KOPT-K1 (cell line): ENCODE data around the gene C2orf78.

ENCODE experiments used
- H3K27ac ChIP-seq: fragments of 200-600 bp; sonication (generic); 2 replicates; pipeline ENCODE4 v1.5.1; 2016; ENCODE audit warnings: antibody characterized with exemption, mild to moderate bottlenecking, low read depth, low read length; ENCODE audit not compliant: poor library complexity, severe bottlenecking
- H3K36me3 ChIP-seq: fragments of 200-600 bp; sonication (generic); 2 replicates; pipeline ENCODE4 v1.5.1; 2017; ENCODE audit warnings: antibody characterized with exemption, mild to moderate bottlenecking, low read length, moderate library complexity; ENCODE audit not compliant: insufficient read depth
- H3K9me3 ChIP-seq: fragments of 200-600 bp; sonication (generic); 2 replicates; pipeline ENCODE4 v1.5.1; 2017; ENCODE audit warnings: antibody characterized with exemption, low read length, mild to moderate bottlenecking; ENCODE audit not compliant: insufficient read depth, poor library complexity, severe bottlenecking

C2orf78 gene

DNA sequence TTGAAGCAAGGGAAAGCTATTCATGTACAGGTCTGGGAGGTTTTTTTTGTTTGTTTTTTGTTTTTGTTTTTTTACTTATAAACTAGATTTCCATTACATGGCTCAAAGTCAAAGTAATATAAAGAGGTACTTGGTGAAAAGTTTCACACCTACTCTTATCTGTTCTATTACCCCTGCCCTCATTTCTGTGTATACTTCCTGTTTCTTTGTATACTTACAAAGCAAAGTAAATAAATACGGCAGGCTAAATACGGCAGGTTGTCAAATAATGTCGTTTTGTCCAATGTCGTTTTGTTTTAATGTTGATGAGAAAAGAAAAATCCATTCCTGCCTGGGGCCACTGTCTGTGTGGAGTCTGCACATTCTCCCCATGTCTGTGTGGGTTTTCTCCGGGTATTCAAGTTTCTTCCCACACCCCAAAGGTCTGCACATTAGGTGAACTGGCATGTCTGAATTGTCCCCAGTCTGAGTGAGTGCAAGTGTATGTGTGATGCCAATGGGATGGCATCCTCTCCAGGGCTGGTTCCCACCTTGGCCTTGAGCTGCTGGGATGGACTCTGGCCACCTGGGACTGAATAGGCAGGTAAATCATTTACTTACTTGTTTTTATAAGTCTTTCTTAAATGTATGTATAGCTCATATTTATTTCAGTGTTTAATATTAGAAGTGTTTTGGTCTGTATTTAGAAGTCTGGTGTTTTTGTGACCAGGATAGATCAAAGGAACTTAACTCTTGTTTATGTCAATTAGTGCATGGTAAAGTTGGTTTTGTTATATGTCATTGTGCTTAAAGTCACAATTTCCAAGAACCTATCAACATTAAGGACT is 58.1 kb downstream of the C2orf78 start:
- H3K9me3 ChIP-seq: no peaks in the 10 kb centered on the region
- no peak overlapping the region for H3K27ac ChIP-seq
- peaks cover 78% of the 10 kb centered on the region for H3K36me3 ChIP-seq

GRCh38 chr2:73842739-73843019 is 58.7 kb downstream of the C2orf78 start:
- H3K9me3 ChIP-seq: no peaks in the 10 kb centered on the region
- peaks cover 82% of the 10 kb centered on the region for H3K36me3 ChIP-seq
- H3K27ac ChIP-seq: no peak overlapping the region

GRCh38 chr2:73844087-73844486 is 60.1 kb downstream of the C2orf78 start:
- Histone ChIP-seq H3K27ac (no peak overlapping the region), H3K36me3 (peaks cover 90% of the 10 kb centered on the region), H3K9me3 (no peaks in the 10 kb centered on the region)

DNA sequence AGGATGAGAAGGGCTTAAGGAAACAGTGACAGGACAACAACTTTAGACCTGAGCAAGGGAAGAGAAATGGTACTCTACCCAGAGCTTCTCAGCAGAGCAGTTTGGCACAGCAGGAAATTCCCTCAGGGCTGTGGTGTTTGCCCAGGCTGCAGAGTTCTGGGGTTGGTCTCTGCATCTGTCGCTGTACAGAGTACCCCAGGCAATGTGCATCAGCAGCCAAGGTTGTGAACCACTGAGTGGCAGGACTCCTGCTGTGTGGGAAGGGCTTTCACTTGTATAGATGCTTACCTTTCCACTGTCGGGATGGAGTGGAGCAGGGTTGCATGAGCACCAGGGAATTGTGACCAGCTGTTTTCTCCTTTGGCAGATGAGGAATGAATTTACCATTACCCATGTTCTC is 66.0 kb downstream of the C2orf78 start:
- peaks cover 97% of the 10 kb centered on the region for H3K36me3 ChIP-seq

DNA sequence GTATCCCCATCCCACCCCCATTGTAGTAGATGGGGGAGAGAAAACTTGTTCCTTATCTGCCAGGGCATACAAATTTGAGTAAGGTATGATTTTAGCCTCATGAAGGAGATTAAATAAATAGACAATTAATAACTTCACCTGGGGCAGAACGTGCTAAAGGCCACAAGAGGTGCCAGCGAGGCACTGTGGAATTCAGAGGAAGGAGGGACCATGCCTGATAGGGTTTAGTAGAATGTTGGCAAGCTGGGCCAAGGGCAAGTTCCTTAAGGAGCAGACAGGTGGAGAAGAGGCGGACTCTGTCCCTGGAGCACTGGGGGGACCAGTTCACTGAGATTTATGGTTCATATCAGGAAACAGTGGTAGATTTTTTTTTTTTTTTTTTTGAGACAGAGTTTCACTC is 67.3 kb downstream of the C2orf78 start:
- Histone ChIP-seq H3K27ac (no peak overlapping the region), H3K36me3 (peaks cover 97% of the 10 kb centered on the region)

More for the DNA sequence above, 66.0 kb downstream of the C2orf78 start:
- H3K9me3 ChIP-seq: no peaks in the 10 kb centered on the region
- H3K27ac ChIP-seq: no peak overlapping the region

GRCh38 chr2:73852020-73852419 is 68.0 kb downstream of the C2orf78 start:
- Histone ChIP-seq H3K36me3 (peaks cover 97% of the 10 kb centered on the region), H3K27ac (no peak overlapping the region), H3K9me3 (no peaks in the 10 kb centered on the region)

More for the DNA sequence above, 67.3 kb downstream of the C2orf78 start:
- H3K9me3 ChIP-seq: no peaks in the 10 kb centered on the region

DNA sequence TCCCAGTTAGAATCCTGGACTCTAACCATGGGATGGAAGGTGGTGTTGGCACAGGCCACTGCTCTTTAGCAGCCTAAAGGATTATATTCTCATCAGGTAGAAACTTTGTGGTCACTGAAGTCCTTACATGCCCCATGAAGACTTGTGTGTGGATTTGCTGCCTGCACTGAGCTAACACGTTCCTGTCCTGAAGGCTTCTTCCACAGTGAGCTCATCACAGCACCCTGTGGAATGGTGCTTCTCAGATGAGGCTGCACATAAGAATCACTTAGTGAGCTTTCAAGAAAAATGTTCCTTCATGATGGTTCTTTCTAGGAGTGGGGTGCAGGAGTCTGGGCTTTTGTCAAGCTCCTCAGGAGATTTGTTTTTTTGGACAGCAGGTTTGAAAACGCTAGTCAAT is 71.5 kb downstream of the C2orf78 start:
- Histone ChIP-seq H3K36me3 (peaks cover 93% of the 10 kb centered on the region), H3K9me3 (no peaks in the 10 kb centered on the region)

DNA sequence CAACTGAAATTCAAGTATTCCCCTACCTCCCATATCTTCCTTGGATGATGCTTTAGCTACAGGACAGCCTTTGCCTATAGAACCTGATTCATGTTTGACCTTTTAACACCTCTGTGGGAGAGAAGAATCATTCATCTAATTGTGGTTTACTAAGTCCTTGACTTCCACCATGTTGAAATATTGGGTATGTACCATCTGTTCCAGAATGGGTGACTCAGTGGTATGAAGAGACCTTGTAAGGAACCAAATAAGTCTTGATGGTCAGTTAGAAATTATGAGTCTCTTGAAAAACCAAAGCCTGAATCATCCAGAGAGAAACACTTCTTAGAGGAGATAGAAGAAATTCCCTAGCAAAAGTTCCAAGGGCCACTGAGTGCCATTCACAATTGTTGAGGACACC is 72.2 kb downstream of the C2orf78 start:
- peaks cover 94% of the 10 kb centered on the region for H3K36me3 ChIP-seq
- H3K27ac ChIP-seq: no peak overlapping the region
- H3K9me3 ChIP-seq: no peaks in the 10 kb centered on the region

More for the DNA sequence above, 71.5 kb downstream of the C2orf78 start:
- no peak overlapping the region for H3K27ac ChIP-seq

- Histone ChIP-seq H3K36me3 (peaks cover 93% of the 10 kb centered on the region), H3K27ac (no peak overlapping the region), H3K9me3 (no peaks in the 10 kb centered on the region)
These were observed 76.0 kb downstream of the C2orf78 start for GRCh38 chr2:73859721-73860586.

- Histone ChIP-seq H3K36me3 (peaks cover 87% of the 10 kb centered on the region), H3K9me3 (no peaks in the 10 kb centered on the region), H3K27ac (no peak overlapping the region)
These were observed 79.0 kb downstream of the C2orf78 start for GRCh38 chr2:73862987-73863386.
